ENCODE measurements around the gene NTN3.

DNA sequence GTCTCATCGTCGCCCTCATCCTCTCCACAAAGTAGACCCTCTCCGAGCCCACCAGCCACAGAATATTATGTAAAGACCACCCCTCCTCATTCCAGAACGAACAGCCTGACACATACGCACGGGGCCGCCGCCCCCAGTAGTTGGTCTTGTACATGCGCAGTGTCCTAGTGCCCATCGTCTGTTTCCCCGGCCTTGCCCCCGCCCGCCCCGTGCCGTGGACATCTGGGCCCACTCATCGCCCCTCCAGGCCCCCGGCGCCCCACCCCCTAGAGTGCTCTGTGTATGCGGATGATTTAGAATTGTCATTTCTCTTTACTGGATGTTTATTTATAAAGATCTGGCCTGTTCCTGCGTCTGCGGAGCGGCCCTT lies 48.6 kb downstream of the NTN3 start:
- TF ChIP-seq, protein P1, sequence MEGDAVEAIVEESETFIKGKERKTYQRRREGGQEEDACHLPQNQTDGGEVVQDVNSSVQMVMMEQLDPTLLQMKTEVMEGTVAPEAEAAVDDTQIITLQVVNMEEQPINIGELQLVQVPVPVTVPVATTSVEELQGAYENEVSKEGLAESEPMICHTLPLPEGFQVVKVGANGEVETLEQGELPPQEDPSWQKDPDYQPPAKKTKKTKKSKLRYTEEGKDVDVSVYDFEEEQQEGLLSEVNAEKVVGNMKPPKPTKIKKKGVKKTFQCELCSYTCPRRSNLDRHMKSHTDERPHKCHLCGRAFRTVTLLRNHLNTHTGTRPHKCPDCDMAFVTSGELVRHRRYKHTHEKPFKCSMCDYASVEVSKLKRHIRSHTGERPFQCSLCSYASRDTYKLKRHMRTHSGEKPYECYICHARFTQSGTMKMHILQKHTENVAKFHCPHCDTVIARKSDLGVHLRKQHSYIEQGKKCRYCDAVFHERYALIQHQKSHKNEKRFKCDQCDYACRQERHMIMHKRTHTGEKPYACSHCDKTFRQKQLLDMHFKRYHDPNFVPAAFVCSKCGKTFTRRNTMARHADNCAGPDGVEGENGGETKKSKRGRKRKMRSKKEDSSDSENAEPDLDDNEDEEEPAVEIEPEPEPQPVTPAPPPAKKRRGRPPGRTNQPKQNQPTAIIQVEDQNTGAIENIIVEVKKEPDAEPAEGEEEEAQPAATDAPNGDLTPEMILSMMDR (IDR thresholded peaks at IDR 0.05; ENCODE audit: low read length): no peak
- no peak for TF ChIP-seq EZH2 (optimal IDR thresholded peaks at IDR 0.05; ENCODE audit: low read depth, low read length)

Data from MM.1S (cell line).